ENCODE data around the gene CREB1. TPM values are rescaled to one million over a fixed set of nuclear protein-coding genes. Genes with fewer than 3 reads are reported as not detected.

Gene CREB1
- total and polyA plus RNA-seq, 9 of the 15 experiments (the other 6 are each of a cell fraction or from before 2014, with no cell fraction given): 8.9 to 51.3 (median 19.5) TPM

DNA sequence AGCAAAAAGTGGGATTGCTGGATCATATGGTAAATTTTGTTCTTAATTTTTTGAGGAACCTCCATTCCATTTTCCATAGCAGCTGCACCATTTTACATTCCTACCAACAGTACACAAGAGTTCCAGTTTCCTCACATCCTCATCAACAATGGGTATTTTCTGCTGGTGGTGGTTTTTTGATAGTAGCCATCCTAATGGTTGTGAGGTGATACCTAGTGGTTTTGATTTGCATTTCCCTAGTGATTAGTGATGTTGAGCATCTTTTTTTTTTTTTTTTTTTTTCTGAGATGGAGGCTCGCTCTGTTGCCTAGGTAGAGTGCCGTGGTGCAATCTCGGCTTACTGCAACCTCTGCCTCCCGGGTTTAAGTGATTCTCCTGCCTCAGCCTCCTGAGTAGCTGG, 65.0 kb downstream of the CREB1 start:
- Histone ChIP-seq H3K27ac (ENCODE audit: extremely low read depth, low read depth, low read length) (no peak overlapping the region), H3K9me3 (replicated peaks; ENCODE audit: control insufficient read depth, insufficient read depth, low read depth, low read length) (no peaks in the 10 kb centered on the region; the same call in 1 of the 2 replicates), H2AFZ (ENCODE audit: low read depth, low read length) (no peak overlapping the region), H3K9me1 (ENCODE audit: control insufficient read depth, insufficient read depth, low read length) (no peaks in the 10 kb centered on the region), H3K4me2 (ENCODE audit: insufficient read depth, low read length) (no peak overlapping the region), H3K27me3 (ENCODE audit: control insufficient read depth in 2 of 2, insufficient read depth in 2 of 2, low read length in 2 of 2) (no peaks in the 10 kb centered on the region), H3K9ac (ENCODE audit: insufficient read depth in 1 of 2, low read depth in 2 of 2, low read length in 2 of 2) (no peak overlapping the region), H3K79me2 (ENCODE audit: control insufficient read depth, insufficient read depth, low read length) (no peaks in the 10 kb centered on the region), H3K36me3 (ENCODE audit: control insufficient read depth, insufficient read depth, low read length) (peaks cover 40% of the 10 kb centered on the region; the same call in 2 of the 3 replicates), H3K4me1 (replicated peaks in 1 of 2; ENCODE audit: control insufficient read depth in 2 of 2, insufficient read depth in 2 of 2, low read length in 2 of 2) (no peaks in the 10 kb centered on the region), H4K20me1 (replicated peaks; ENCODE audit: control insufficient read depth, insufficient read depth, low read length) (no peaks in the 10 kb centered on the region), H3K4me3 (no peak overlapping the region)
- in situ Hi-C loops (cut with MboI): no loop called here
- ChIA-PET CTCF (ENCODE audit: low intra/inter-chr PET ratio) (no interaction called here), POLR2A (no interaction called here)
- intact Hi-C loops (cut with micrococcal nuclease): no loop called here
- TF ChIP-seq GABPA (tag; conservative IDR thresholded peaks at IDR 0.05; ENCODE audit: low read depth) (no peak), ARID2 (IDR thresholded peaks at IDR 0.05) (no peak), ZC3H11A (IDR thresholded peaks at IDR 0.05; ENCODE audit: low read depth, low read length) (no peak)
- ATAC-seq: no peak
- BruUV-seq (replicated peaks): no TSS peak
- WGBS (ENCODE audit: insufficient coverage, low coverage, missing lambda C conversion rate): no CpG with 5 or more reads among the region's 4 CpGs
- DNase-seq (ENCODE audit: extremely low read depth in 1 of 4, low spot score in 3 of 4): no peak
- FAIRE-seq: no peak

DNA sequence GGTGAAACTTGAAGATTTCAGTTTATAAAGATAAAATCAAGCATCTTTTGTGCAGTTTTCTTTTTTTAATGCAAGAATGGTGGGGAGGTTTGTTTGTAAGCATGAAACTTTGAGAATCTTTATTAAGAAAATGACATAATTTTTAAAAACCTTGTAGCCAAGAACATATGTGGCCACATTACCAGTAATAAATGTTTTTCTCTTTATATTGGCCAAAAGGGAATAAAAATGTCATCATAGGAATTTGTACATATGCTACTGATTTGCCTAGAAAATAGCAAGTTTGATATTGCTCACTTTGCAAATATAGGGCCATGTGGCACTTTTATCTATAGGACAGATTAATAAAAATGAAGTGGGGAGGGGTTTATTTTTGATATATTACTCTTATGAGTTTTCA, 69.9 kb downstream of the CREB1 start:
- no peaks in the 10 kb centered on the region for H3K9me1 ChIP-seq (ENCODE audit: control insufficient read depth, insufficient read depth, low read length)
- POLR2A ChIA-PET: interaction anchor here (0.6 kb wide), 1 partner anchor 350 kb away, joined by 3 read pairs; no protein-coding TSS in a partner anchor
- no peak overlapping the region for H2AFZ ChIP-seq (ENCODE audit: low read depth, low read length)
- in situ Hi-C loops (cut with MboI): no loop called here
- no peaks in the 10 kb centered on the region for H3K4me1 ChIP-seq (replicated peaks in 1 of 2; ENCODE audit: control insufficient read depth in 2 of 2, insufficient read depth in 2 of 2, low read length in 2 of 2)
- no peak for ATAC-seq
- H3K27ac ChIP-seq (ENCODE audit: extremely low read depth, low read depth, low read length): no peak overlapping the region
- H4K20me1 ChIP-seq (replicated peaks; ENCODE audit: control insufficient read depth, insufficient read depth, low read length): no peaks in the 10 kb centered on the region
- H3K79me2 ChIP-seq (ENCODE audit: control insufficient read depth, insufficient read depth, low read length): no peaks in the 10 kb centered on the region
- no peak overlapping the region for H3K4me2 ChIP-seq (ENCODE audit: insufficient read depth, low read length)
- no peak overlapping the region for H3K9ac ChIP-seq (ENCODE audit: insufficient read depth in 1 of 2, low read depth in 2 of 2, low read length in 2 of 2)
- no peak for FAIRE-seq
- BruUV-seq (replicated peaks): no TSS peak
- peaks cover 22% of the 10 kb centered on the region; the same call in 1 of the 3 replicates for H3K36me3 ChIP-seq (ENCODE audit: control insufficient read depth, insufficient read depth, low read length)
- H3K4me3 ChIP-seq: no peak overlapping the region
- no peaks in the 10 kb centered on the region for H3K27me3 ChIP-seq (ENCODE audit: control insufficient read depth in 2 of 2, insufficient read depth in 2 of 2, low read length in 2 of 2)
- CTCF ChIA-PET (ENCODE audit: low intra/inter-chr PET ratio): no interaction called here
- no peak for DNase-seq (ENCODE audit: extremely low read depth in 1 of 4, low spot score in 3 of 4)
- H3K9me3 ChIP-seq (replicated peaks; ENCODE audit: control insufficient read depth, insufficient read depth, low read depth, low read length): no peaks in the 10 kb centered on the region
- intact Hi-C loops (cut with micrococcal nuclease): no loop called here
- TF ChIP-seq KLF13 (tag; IDR thresholded peaks at IDR 0.05; ENCODE audit: borderline replicate concordance, low read depth) (no peak), MEIS2 (IDR thresholded peaks at IDR 0.05; ENCODE audit: partially characterized antibody) (no peak), NR2C1 (IDR thresholded peaks at IDR 0.05) (no peak), NR2C1 (tag; IDR thresholded peaks at IDR 0.05) (no peak), RNF2 (IDR thresholded peaks at IDR 0.05) (no peak)
- TF ChIP-seq, protein P1, sequence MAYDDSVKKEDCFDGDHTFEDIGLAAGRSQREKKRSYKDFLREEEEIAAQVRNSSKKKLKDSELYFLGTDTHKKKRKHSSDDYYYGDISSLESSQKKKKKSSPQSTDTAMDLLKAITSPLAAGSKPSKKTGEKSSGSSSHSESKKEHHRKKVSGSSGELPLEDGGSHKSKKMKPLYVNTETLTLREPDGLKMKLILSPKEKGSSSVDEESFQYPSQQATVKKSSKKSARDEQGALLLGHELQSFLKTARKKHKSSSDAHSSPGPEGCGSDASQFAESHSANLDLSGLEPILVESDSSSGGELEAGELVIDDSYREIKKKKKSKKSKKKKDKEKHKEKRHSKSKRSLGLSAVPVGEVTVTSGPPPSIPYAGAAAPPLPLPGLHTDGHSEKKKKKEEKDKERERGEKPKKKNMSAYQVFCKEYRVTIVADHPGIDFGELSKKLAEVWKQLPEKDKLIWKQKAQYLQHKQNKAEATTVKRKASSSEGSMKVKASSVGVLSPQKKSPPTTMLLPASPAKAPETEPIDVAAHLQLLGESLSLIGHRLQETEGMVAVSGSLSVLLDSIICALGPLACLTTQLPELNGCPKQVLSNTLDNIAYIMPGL (CRISPR knock-in tag; IDR thresholded peaks at IDR 0.05): no peak
- TF ChIP-seq, protein P2, sequence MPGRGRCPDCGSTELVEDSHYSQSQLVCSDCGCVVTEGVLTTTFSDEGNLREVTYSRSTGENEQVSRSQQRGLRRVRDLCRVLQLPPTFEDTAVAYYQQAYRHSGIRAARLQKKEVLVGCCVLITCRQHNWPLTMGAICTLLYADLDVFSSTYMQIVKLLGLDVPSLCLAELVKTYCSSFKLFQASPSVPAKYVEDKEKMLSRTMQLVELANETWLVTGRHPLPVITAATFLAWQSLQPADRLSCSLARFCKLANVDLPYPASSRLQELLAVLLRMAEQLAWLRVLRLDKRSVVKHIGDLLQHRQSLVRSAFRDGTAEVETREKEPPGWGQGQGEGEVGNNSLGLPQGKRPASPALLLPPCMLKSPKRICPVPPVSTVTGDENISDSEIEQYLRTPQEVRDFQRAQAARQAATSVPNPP (IDR thresholded peaks at IDR 0.05; ENCODE audit: borderline replicate concordance, insufficient read depth, insufficient read length): no peak
- TF ChIP-seq, protein P3, sequence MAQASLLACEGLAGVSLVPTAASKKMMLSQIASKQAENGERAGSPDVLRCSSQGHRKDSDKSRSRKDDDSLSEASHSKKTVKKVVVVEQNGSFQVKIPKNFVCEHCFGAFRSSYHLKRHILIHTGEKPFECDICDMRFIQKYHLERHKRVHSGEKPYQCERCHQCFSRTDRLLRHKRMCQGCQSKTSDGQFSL (CRISPR knock-in tag; IDR thresholded peaks at IDR 0.05): no peak
- TF ChIP-seq, protein P3 (tag; IDR thresholded peaks at IDR 0.05): no peak
- TF ChIP-seq, protein P4, sequence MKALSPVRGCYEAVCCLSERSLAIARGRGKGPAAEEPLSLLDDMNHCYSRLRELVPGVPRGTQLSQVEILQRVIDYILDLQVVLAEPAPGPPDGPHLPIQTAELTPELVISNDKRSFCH (CRISPR knock-in tag; IDR thresholded peaks at IDR 0.05): no peak
- TF ChIP-seq, protein P4 (tag; IDR thresholded peaks at IDR 0.05): no peak

Measured in K562 (cell line).